Forelimb muscle (tissue), 1 donor: Measurements from ENCODE around the gene STAT3. TPM values are rescaled to one million over a fixed set of nuclear protein-coding genes. Genes with fewer than 3 reads are reported as not detected.
"Not testable (repeated sequence)": the region's sequence is repeated elsewhere in the genome, so short reads cannot be mapped to it uniquely, and the experiment has no call there.

Experiments used
- DNase-seq: peaks from one replicate; pipeline ENCODE4 v3.0.0-alpha.2; 2013; ENCODE audit warnings: low read depth
- polyA plus RNA-seq: library from polyadenylated mRNA; unstranded; fragments of 120-200 nt; gene quantifications from one replicate; pipeline ENCODE4 v1.2.1, GENCODE V29; 2013; ENCODE audit not compliant: insufficient read length

Gene STAT3
- polyA plus RNA-seq, 1 donor: 47.6 TPM

DNA sequence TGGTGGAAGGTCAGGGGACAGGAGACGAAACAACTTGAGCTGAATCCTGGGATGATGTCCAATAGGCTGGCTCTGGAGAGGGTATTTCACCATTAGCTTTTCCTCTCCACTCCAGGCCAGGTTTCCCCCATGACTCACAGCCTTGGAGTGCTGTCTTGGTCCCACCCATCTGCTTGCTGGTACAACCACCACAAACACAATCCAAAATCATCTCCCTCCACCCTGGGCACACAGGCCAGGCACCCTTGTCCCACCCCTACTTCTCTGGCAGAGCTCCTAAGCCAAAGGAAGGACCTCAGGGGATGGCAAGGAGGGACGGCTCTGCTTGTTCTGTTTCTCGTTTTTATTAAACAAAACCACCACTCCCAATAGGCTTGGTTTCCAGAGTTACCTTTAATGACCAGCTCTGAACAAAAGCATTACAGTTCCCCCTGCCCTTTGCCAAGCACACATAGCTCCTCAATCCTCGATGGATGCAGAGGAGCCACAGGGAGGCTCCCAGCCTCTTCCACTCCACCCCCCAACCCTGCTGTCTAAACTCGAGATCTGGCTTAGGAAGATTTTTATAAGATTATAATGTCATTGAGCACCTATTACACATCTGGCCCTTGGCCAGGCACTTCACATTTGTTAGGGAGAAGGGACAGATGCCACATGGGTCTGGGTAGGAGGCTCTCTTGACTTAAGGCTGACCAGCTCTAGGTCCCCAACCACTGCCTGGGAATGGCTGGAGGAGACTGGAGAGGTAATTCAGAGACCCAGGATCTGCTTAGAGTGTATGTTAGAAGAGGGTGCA is 21.5 kb upstream of the STAT3 start:
- DNase-seq: no peak

DNA sequence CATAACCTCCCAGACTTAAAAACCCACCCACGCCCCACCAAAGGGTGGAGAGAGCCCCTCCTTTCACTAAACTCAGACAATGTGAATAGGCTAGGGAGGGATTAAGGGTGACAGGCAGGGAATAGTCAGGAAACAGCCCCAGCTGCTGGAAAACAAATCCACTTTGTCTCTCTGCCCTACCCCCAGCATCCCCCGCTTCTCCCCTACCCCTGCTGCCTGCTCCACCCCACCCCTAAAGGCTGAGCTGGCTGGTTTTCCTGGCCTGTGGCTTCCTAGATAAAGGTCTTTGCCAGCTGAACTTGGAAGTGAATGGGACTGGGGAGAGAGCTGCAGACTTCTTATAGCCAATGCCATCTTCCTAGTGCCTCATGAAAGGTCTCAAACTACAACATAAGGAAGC is 19.8 kb upstream of the STAT3 start:
- DNase-seq: no peak

GRCh38 chr17:42407289-42407836 is 19.1 kb upstream of the STAT3 start:
- no peak for DNase-seq

- DNase-seq: no peak
These were observed 18.5 kb upstream of the STAT3 start for GRCh38 chr17:42406615-42407288.

GRCh38 chr17:42405963-42406495 is 17.8 kb upstream of the STAT3 start:
- DNase-seq: no peak

GRCh38 chr17:42405076-42405475 is 16.8 kb upstream of the STAT3 start:
- no peak for DNase-seq

GRCh38 chr17:42404326-42405055 is 16.2 kb upstream of the STAT3 start:
- no peak for DNase-seq

DNA sequence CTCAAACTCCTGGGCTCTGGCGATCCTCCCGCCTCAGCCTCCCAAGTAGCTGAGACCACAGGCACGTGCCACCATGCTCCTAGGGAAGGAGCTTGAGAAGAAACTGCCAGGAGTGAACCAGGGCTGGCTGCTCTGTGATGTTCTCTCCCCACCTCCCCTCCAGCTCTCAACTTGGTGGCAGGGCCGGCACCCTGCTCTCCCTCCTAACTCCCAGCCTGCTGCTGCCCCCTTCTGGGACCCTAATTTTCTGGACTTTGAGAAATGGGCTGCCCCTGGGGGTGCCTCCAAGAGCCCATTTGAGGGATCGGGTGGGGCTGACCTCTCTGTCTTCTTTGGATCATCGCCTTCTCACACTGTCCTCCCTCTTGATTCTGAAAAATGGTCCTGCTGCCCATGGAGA is 14.9 kb upstream of the STAT3 start:
- no peak for DNase-seq

GRCh38 chr17:42402117-42402516 is 13.9 kb upstream of the STAT3 start:
- no peak for DNase-seq

DNA sequence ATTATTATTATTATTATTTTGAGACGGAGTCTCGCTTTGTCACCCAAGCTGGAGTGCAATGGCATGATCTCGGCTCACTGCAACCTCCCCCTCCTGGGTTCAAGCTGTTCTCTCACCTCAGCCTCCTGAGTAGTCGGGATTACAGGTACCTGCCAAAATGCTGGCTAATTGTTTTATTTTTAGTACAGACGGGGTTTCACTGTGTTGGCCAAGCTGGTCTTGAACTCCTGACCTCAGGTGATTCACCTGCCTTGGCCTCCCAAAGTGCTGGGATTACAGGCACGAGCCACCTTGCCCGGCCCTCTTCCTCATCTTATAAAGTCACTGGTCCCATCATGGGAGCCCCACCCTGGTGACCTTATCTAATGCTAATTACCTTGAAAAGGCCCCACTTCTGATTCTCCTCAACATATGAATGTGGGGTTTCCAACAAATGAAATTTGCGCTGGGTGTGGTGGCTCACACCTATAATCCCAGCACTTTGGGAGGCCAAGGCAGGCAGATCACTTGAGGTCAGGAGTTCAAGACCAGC is 12.7 kb upstream of the STAT3 start:
- DNase-seq: not testable (repeated sequence)

DNA sequence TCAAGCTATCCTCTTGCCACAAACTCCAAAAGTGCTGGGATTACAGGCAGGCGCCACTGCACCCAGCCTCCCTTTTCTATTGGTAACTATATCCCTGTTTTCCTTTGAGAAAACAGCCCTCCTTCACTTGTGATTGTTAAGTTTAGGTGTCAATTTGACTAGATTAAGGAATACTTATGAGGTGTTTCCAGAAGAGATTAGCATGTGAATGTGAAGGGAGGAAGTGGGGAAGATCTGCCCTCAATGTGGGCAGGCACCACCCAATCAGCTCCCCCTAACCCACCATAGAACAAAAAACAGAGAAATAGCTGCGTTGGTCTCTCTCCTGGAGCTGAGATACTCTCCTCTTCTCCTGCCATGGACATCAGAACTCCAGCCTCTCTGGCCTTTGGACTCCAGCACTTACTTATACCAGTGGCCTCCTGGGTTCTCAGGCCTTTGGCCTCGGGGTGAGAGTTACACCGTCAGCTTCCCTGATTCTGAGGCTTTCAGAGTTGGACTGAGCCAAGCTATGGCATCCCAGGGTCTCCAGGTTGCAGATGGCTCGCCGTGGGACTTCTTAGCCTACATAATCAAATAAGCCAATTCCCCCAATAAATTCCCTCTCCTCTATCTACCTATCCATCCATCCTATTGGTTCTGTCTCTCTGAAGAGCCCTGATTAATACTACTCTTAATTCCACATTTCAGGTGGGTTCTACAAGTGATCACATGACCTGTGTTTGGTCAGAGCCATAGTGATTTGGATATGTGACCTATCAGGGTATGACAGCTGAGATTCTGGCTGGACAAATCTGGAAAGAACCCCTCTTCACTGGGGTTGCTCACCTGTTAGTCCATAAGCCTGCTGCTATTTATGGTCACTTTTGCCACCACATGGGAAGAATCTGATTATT is 12.0 kb upstream of the STAT3 start:
- no peak for DNase-seq

DNA sequence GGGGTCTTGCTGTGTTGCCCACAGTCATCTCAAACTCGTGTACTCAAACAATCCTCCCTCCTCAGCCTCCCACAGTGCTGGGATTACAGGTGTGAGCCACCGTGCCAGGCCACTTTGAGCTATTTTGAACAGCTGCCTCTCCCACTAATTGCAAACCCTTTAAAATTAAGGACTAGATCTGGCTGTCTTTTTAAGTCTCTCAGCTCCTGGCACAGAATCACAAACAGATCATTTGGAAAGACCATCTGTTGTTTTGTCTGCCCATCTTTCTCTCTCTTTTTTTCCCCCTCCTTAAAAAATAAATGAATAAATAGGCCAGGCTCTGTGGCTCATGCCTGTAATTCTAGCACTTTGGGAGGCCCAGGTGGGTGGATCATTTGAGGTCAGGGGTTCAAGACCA is 10.9 kb upstream of the STAT3 start:
- DNase-seq: no peak

DNA sequence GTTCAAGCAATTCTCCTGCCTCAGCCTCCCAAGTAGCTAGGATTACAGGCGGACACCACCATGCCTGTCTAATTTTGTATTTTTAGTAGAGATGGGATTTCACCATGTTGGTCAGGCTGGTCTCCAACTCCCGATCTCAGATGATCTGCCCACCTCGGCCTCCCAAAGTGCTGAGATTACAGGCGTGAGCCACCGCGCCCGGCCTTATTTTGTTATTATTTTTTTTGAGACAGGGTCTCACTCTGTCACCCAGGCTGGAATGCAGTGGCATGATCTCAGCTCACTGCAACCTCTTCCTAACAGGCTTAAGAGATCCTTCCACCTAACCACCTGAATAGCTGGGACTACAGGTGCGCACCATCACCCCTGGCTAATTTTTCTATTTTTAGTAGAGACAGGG is 7.4 kb upstream of the STAT3 start:
- not testable (repeated sequence) for DNase-seq

- DNase-seq: no peak
These were observed 6.6 kb upstream of the STAT3 start for GRCh38 chr17:42394838-42395237.

GRCh38 chr17:42392692-42393415 is 4.6 kb upstream of the STAT3 start:
- DNase-seq: no peak

- DNase-seq: not testable (repeated sequence)
These were observed 3.2 kb upstream of the STAT3 start for GRCh38 chr17:42391439-42391838.

DNA sequence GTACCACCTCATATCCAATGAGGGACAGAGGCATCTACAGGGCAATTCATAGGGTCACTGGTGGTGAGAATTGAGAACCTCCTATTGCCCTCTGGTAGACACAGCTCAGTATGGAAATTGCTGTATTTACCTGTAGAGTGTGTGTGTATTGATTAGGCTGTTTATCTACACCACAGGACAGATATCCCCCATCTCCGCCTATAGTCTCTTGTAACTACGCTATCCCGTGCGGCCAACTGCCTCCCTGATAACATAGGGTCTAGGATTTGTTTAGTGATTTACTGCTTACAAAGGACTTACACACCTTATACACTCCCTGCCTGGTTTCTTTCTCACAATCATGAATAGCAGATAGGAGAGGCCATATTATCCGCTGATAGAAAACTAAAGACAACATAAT is 1.7 kb upstream of the STAT3 start:
- no peak for DNase-seq

- no peak for DNase-seq
These were observed 834 bp upstream of the STAT3 start for GRCh38 chr17:42389135-42389417.

GRCh38 chr17:42387661-42388380 is 421 bp downstream of the STAT3 start:
- DNase-seq: no peak
